ENCODE results near the gene MMAB.

MMAB gene

DNA sequence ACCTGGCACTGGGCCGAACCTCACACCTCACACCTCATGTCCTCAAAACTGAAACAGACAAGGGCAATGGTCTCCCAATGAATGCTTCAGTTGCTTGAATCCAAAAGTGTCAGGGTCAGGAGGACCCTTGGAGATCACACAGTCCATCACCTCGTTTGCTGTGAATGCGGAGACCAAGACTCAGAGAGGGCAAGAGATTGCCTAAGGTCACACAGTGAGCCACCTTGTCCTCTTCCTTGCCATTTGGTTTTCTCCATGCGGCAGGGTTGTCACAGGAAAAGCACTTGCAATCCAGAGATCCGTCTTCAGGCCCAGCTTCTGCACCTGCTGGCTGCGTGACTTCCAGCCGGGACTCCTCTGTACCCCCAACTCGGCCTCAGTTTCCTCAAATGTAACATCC lies 28.3 kb upstream of the MMAB start:
- DNase-seq = no peak

DNA sequence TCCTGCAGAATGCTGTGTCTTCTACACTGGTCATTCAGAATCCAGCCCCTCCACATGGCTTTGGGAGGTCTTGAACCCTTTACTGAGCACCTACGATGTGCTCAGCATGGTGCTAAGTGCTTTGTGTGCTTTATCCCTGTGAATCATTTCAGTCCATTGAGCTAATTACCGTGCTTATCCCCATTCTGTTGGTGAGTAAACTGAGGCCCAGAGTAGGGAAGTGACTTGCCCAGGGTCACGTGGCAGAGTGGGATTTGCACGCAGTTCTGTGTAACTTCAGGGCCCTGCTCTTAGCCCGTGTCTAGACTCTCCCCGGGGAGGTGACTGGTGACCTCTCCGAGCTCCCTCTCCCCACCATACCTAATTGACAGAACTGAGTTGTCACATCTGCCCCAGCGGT lies 27.7 kb upstream of the MMAB start:
- DNase-seq = no peak

DNA sequence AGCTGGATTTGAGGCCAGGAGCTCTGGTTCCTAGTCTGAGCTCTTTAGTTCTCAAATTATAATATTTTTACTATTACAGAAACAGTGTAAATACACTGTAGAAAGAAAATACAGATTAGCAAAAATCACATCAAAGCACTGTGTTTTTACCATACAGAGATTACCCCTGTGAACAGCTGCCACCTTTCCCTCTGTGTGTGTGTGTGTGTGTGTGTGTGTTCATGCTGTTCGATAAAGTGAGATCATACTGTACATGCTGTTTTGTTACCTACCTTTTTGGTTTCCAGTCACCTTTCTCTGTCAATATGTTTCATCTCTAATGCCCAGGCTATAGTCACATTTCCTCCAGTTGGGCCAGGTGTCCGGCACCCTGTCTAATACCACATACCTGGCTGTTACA lies 27.2 kb upstream of the MMAB start:
- DNase-seq = no peak

- no peak for DNase-seq
Measured at GRCh38 chr12:109599087-109599486, 25.8 kb upstream of the MMAB start.

- no peak for DNase-seq
Measured at GRCh38 chr12:109598428-109598854, 25.1 kb upstream of the MMAB start.

GRCh38 chr12:109597795-109598427 lies 24.6 kb upstream of the MMAB start:
- DNase-seq = peak; percentile 70

GRCh38 chr12:109597414-109597794 lies 24.1 kb upstream of the MMAB start:
- DNase-seq = no peak

DNA sequence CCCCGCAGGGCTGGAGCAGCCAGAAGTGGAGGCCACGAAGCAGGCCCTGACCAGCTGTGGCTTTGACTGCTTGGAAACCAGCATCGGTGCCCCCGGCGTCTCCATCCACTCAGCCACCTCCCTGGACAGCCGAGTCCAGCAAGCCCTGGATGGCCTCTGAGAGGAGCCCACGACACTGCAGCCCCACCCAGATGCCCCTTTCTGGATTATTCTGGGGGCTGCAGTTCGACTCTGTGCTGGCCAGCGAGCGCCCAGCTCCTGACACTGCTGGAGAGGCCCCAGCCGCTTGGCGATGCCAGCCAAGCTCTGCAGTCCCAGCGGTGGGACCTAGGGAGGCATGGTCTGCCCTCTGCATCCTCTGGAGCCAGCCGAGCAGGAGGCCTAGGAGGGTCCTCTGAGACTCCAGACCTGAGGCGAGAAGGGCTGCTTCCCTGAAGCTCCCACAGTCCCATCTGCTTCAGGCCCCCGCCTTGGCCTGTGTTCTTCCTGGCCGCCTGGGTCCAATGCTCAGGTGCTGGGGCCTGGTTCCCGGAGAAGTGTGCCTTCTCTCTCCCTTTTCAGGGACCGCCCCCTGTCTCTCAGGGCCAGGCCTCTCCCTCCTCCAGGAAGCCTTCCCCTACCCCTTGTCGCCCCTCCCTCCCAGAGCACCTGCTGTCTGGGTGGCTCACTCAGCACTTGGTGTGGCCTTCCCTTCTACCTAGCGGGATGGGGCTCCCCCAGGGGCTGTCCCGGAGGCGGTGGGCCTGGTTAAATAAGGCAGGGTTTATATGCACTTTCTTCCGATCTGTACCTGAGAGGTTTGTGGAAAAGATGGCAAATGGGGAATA lies 23.3 kb upstream of the MMAB start:
- no peak for DNase-seq

DNA sequence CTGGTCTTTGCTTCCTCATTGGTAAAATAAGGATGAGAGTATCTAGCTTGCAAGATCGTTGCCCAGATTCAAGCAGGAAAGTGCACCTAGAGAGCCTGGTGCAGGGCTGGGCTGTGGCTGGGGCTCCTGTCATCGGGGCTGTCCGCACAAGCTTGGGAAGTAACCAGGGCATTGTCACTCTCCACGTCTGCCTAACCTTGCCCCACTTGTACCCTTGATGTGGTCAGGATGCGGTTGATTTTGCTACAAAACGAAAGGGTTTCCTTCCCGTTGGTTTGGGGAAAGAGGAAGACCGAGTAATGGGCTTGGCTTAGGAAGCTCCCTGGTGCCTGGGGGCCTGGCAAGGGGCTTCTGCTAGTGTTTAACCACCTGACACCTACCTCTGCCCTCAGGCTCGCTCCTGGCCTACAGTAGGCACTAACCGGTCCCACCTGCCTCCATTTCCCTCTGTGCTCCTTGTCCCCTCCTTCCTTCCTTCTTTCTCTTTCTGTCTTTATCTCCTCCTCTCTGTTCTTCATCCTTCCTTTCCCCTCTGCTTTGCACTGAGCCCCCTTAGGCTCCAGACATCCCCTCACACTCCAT lies 22.1 kb upstream of the MMAB start:
- DNase-seq = peak; percentile 11

- DNase-seq = no peak
Measured at GRCh38 chr12:109594556-109595317, 21.4 kb upstream of the MMAB start.

DNA sequence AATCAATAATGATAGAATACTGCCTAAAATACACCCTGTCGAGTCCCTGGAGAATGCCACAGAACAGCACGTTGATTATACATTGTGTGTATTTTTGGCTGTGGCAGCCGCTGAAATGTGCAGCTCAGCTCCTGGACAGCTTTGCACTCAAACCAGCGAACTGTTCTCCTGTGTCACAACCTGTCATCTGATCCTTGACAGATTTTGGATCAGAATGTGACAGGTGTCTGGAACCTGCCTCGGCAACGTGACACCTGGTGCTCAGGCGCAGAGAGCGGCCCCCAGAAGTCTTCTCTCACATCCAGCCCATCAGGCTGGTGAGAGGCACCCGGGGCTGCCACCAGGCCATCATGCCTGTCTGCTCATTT lies 19.6 kb upstream of the MMAB start:
- DNase-seq = no peak

- no peak for DNase-seq
Measured at GRCh38 chr12:109592195-109592904, 19.0 kb upstream of the MMAB start.

DNA sequence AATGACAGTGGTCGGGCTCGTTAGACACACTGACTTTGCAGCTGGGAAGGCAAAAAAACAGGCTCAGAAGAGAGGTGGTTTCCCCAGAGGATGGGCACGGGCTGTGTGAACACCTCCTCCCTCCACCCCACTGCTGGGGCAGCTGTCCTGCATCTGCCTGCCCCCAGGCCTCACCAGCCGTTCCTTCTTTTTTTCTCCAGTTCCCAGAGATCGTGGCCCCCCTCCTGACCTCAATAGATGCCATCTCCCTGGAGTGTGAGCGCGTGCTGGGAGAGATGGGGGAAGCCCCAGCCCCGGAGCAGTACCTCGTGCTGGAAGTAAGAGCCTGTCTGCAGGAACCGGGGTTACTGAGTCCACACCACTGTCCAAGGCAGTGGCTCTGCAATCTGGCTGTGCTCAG lies 17.7 kb upstream of the MMAB start:
- DNase-seq = no peak

DNA sequence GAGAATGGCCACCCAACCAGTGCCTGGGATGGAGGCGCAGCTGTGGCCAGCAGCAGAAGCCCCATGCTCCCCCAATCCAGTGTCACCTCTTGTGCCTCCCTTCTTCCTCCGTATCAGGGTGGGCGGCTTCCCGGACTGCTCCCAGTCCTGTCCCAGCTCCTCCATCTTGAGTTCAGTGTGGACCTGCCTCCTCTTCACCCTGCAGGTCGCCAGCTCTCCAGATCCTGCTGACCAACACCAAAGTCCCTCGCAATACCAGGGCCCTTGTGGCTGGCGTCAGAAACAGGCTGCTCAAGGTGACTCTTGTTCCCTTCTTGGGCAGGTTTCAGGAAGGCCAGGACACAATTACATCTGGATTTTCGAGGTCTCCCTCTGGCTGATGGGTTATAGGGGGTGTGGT lies 17.3 kb upstream of the MMAB start:
- DNase-seq = no peak

DNA sequence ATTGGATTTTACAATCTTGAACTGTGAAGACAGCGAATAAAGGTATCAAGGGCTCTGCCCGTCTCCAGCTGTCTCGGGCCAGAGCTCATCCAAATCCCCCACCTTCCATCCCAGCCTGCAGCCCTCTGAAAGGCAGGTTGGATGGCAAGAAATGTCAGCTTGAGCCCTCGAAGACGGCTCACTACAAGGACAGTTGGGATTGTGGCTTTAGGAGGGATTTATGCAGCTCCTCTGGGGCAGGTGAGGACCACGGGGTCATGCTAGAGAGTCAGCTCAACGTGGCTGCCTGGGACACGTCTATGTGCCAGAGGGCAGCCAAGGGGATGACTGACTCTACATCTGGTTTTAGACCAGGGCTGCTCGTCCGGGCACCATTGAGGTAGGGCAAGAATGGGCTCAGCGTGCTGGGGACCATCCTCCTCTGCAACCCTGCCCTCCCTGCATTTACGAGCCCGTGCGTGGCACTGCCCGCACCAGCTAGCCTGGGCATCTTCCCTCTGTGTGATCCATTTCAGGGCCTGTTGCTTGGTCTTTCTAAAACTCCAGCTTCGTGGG lies 16.5 kb upstream of the MMAB start:
- no peak for DNase-seq

- no peak for DNase-seq
Measured at GRCh38 chr12:109589240-109589590, 15.9 kb upstream of the MMAB start.

DNA sequence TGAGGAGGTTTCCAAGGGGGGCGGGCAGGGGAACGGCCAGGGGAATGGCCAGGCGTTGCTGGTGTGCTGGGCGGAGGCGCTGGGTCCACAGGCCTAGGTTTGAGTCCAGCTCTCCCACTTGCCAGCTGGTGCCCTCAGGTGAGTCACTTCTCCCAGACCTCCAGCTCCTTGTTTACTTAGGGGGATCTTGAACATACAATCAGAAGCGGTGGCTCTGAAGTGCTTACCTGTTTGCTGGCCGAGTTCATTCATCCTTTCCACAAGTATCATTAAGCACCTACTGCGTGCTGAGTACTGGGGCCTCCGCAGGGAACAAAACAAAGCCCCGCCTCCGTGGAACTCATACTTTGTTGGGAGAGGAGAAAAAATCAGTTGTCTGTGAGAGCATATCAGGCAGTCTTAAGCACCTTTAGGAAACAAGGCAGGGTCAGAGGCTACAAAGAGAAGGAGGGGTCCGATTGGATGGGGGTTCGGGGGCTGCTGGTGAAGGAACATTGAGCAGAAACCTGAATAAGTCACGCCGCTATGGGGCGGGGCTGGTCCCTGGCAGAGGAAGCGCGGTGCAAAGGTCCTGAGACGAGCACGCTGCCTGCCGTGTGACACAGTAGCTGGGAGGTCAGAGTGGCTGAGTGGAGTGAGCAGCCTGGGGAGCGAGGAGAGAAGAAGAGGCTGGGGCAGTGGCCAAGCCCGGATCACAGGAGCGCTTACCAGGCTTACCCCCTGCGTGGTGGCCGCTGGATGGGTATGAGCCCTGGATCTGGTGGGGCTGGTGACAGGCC lies 15.3 kb upstream of the MMAB start:
- no peak for DNase-seq

DNA sequence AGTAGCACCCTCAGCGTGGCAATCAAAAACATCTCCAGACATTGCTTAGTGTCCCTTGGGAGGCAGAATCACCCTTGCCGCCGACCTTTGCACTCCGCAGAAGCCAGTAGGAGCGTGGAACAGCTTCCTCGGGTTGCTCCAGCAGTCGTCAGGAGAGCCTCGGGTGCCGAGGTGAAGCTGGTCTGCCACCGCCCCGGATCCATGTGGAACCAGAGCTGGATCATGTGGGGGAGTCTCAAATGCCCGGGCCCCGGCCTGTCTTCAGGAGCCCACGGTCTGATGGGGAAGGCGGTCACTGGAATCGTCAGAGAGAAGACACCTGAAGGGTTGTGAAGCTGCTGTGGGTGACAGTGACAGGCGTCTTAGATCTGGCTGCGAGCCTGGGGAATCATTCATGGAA lies 14.6 kb upstream of the MMAB start:
- DNase-seq = no peak

GRCh38 chr12:109586385-109587296 lies 13.3 kb upstream of the MMAB start:
- no peak for DNase-seq

GRCh38 chr12:109583733-109584132 lies 10.4 kb upstream of the MMAB start:
- DNase-seq = no peak

- no peak for DNase-seq
Measured at GRCh38 chr12:109582636-109583035, 9.3 kb upstream of the MMAB start.
